Stimulated activated CD4-positive, alpha-beta T cell treated with anti-CD3 and anti-CD28 coated beads, TNF-alpha, amount 100 ng/mL, for 24 hours (primary cell): ENCODE measurements around the gene SLC16A4.
A peak's percentile ranks its signal among the peaks of the same experiment; 100 is the strongest.
"Not testable (repeated sequence)": the region's sequence is repeated elsewhere in the genome, so short reads cannot be mapped to it uniquely, and the experiment has no call there.

Source experiments
- DNase-seq, 3 experiments: peaks; one replicate each; pipeline ENCODE4 v3.0.0-alpha.2; 2020; ENCODE audit warnings: low read depth in 3 of 3

The SLC16A4 gene

DNA sequence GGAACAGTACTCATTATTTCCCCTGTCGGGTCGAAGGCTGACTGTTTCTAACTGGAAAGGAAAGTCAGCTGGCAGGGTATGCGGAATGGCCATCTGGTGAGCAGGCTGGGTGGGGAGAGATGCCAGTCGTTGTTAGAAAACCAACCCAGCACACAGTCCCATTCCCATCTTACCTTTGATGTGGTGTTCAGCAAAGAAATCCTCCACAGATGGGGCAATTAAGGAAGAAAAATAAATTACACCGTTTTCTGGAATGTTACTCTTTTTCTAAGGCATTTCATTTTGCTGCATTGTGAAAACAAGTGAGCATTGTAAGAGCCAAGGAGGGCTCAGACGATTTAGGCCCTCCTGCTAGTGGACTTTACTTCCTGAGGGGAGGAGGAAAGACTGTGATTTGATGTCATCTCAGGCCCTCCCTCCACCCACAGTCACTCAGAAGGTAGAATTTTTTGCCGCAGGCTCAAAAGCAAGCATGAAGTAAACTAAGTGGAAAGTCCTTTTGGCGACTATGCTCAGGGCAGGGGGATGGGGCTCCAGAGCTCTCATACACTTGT lies at the start of gene SLC16A4:
Gene SLC16A4 (minus strand): TSS at position 335 of the 554 bp plus-strand sequence. CDS start 1,703 bp downstream, outside the sequence.
- DNase-seq = no peak

DNA sequence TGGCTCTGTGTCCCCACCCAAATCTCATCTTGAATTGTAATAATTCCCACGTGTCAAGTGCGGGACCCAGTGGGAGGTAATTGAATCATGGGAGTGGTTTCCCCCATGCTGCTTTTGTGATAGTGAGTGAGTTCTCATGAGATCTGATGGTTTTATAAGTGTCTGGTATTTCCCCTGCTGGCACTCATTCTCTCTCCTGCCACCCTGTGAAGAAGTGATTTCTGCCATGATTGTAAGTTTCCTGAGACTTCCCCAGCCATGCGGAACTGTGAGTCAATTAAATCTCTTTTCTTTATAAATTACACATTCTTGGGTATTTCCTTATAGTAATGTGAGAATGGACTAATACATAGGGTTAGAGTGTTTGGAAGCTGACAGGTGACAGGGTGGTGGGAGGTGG lies 49.0 kb upstream of the SLC16A4 start:
- DNase-seq = not testable (repeated sequence)

DNA sequence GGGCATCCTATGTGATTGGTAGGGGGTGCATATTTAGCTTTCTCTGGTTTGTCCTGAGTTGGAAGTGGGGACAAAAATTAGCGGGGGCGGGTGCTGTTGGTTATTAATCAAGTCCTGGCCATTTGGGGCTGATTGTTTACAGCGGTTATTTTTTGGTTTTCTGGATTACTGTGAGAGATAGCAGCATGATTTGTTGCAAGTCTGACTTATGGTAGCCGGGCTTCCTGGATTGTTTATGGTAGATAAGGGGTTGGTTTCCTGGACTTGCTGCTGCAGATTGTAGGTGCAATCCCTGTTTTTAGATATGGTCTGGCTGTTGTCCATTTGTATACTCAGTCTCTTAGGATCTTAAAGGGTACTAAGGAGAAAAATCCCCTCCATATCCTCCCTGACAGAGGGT lies 48.1 kb upstream of the SLC16A4 start:
- no peak for DNase-seq

DNA sequence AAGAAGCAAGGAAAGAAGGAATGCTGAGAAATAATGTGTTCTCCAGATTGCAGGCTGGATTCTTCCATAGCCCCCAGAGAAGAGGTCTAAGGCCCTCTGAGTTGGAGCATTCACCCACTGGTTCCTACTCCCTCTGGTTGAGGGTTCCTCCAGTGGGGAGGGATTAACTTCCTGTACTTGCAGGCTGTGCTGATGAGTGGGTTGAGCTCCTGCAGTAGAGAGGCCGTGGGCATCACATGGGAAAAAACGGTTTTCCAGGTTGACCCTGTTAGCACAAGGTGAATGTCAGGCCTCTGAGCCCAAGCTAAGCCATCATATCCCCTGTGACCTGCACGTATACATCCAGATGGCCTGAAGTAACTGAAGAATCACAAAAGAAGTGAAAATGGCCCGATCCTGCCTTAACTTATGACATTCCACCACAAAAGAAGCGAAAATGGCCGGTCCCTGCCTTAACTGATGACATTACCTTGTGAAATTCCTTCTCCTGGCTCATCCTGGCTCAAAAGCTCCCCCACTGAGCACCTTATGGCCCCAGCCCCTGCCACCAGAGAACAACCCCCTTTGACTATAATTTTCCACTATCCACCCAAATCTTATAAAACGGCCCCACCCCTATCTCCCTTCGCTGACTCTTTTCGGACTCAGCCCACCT lies 46.9 kb upstream of the SLC16A4 start:
- not testable (repeated sequence) for DNase-seq

DNA sequence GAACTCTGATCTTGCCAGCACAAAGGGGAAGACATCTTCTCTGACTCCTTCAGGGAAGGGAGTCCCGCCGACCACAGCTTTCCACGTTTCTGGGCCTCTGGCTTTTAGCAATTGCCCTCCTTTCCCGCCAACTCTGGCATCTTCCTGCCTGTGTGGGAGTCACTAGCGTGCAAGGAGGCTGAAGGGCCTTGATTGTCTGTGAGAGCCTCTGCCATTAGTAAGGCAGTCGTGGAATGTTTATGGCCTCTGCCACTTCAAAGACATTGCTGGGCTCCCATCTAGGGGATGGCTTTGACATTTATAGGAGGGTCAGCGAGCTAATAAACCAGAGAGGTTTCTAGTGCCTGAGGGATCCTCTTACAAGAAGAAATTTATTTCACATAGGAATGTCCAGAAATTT lies 45.8 kb upstream of the SLC16A4 start:
- DNase-seq = no peak

DNA sequence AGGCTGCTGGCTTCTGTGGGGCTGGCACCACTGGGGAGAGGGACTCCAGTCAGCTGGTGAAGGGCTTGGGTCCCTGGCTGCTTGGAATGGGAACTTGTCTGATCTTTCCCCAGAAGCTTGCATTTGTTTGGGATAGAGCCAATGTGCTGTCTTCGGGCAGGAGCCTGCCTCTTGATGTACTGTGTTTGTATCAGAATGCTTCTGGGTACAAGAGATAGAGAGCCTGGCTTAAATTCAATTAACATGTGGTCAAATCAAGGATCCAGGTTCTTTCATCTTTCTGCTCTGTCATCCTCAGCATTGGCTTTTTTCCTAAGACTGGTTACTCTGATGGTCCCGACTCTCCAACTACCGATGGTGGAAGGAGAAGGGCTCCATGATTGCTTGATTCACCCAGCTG lies 44.1 kb upstream of the SLC16A4 start:
- DNase-seq = no peak

DNA sequence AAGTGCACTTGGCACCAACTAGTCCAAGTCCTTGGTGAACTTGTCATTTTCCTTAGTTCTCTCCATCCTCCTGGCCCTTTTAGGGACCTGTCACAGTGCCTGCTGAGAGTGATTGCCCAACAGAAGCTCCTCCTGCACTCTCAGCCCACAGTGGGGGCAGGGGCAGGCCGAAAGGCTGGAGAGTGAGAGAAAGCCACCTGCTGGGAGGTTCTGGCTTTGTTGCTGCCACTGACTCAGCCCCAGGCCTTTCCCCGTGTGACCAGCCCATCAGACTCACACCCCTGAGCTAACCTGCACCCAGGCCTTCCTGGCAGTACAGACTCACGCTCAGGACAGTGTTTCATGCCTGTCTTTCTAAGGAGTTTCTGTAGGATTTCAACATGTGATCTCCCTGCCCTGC lies 43.0 kb upstream of the SLC16A4 start:
- DNase-seq = no peak

DNA sequence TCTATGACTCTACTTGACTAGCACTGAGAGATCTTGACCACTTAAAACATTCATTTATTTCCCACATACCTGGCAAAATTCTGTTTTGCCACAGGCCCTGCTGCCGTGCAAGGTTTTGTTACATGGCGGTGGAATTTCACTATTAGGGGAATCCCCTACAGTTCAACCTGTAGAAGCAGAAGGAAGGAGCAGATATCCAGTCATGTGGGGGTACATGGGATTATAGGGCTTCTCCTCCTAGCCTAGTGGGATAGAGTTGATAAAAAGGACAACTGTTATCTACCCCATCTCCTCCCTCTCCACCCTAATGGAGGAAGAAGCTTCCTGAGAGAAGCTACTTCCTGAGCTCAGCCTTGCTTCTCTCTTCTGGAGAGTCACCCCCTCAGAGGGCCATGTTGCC lies 42.4 kb upstream of the SLC16A4 start:
- DNase-seq = no peak

DNA sequence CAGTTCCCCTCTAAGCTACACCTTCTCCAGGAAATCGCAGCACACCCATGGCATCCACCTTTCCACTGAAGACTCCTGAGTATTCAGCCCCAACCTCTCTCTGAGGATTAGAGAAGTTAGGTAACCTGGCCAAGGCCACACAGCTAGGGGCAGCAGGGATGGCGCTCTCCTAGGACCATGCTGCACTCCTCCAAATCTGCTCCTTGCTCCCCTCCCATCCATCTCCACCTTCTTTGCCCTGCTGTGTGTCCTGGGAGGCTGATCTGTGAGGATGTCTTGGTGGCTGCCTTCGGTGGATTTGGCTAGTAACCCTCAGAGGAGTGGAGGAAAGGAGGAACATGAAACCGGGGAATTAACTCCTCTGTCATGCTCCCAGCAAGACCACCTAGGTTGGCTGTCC lies 40.1 kb upstream of the SLC16A4 start:
- DNase-seq = no peak

DNA sequence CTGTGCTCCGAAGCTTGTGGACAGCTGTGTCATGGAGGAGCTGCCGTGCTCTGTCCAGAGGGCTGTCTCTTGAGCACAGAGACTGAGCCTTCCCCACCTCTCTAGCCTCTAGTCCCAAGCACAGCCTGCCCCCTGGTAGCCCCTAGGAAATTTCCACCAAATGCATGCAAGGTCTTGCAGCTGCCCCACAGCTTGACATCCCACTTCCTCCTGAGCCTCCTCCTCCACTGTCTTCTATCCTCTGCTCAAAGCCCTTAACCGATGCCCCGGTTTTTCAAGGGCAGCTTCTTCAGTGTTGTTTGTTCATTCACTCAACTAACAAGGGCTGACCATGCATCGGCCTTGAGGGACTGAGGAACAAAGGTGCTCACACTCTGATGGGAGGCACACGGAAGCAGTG lies 39.5 kb upstream of the SLC16A4 start:
- no peak for DNase-seq

DNA sequence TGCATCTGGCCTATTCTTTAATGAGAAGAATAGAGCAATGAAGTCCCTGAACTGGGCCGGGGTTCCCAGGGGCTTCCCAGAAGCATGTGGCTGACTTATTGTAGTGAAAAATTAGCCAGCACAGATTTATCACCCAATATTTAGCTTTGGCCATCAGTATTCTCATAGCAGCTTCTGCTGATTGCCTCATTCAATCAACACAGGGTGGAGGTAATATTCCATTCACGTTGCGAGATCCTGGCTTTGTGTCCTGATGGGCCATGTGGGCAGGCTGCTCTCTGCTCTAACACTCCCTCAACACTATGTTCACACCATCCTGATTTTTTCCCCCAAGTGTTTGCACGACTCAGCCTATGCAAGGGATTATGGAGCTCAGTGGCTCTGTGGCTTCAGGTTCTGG lies 38.1 kb upstream of the SLC16A4 start:
- no peak for DNase-seq

DNA sequence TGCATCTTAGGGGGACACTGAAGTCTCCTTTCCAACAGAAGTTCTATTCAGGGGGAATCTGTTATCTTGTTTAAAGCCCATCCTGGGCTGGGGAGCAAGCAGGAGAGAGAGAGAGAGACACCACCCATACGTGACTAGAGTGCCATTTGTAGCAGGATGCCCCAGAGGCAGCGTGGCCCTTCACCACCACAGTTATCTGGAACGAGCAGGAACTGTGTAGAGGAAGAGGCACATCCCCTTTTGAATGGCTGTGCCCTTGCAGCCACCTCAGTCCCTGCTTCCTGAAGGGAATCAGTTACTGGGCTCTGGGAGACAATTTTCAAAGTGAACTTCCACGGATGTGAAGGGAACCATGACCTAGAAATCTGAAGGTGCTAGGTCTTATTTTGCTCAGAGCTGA lies 36.0 kb upstream of the SLC16A4 start:
- DNase-seq = no peak

DNA sequence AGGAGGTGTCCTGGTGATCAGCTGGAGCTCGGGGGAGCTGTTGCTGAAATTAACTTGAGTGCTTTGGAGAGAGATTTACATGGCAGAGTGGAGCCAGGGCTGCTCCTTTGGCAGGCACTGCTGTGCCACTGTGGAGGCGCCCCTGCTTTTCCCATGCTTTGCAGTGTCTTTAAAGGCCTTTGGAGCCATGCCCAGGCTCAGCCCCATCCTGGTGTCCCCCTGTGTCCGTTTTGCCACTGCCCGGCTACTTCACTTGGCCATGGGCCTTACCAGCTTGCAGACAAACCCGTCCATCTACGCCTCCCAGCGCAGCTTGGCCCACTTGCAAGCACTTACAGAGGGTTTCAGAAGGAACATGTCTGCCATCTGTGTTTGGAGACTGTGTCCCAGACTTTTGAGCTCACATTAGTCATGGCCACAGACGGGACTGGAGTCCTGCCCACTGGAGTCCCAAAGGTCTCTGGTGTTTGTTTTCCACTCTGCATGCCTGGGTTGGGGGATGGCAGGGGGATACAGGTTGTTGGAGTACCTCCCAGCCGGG lies 34.9 kb upstream of the SLC16A4 start:
- no peak for DNase-seq

DNA sequence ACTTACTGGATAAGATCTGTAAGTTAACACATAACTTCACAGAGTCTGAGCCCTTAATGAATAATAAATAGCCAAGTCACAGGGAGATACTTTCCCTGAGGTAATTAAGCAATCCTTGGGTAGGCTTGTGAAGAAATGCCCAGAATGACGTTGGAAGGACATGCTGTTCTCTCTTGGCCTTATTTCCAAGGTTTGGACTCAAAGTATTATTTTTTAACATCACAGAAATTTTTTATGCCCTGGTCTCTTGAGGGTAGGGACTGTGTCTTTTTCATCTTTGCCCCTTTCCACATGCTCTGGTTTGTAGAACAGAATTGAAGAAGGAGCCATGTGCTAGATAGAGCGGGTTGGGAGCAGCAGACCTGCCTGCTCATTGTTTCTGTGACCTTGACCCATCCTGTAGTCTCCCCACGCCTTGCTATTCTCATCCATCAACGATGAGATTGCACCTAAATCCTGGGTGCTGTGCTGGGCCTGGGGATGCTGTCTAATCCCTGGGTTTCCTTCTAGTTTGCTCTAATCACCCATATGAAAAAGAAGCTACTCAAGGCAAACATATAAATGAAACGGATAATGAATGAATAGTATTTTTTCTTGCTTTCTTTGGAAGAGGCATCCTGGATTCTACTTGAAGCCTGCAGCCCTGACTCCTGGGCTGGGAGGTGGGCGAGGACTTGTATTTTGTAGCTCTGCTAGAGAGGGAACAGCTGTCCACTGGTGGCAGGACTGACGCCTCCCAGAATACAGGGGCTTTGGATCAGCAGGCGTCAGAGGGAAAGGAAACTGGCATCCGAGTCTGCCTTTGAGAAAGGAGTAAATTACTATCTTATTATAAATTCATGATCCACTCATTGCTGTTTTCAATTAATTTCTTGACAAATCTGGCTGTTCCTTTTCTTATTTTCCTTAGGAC lies 34.1 kb upstream of the SLC16A4 start:
- DNase-seq = no peak

DNA sequence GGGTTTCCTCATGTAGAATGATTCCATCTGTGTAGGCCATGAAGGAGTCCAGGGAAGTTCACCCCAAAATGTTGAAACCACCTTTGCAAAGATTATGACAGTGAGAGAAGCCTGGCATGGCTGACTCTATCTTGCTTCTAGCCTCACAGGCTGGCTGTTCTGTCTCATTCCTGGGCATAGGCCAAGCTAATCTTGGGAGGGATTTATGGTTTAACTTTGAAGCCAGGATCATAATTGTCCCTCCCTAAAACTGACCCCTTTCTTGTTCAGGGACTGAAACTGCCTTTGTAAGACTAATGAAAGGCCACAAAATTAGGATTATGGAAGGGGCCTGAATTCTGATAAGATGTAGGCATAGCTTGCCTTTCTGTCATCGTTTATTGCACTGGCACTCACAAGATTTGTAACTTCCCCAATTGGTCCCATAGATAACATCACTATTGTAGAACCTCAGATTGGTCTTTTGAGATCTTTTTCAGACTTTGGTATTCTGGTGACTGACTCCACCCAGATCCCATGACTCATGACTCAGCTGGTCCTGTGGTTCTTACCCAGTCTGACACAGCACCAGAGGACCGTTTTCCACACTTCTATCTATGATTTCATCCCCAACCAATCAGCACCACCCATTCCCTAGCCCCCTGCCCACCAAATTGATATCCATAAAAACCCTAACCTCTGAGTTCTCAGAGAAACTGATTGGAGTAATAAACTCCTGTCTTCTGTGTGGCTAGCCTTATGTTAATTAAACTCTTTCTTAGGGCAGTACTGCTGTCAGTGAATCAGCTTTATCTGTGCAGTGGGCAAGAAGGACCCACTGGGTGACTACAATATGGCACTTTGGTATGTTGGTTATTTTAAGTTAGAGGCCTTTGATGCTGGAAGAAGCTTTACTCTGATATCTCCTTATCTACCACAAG lies 30.3 kb upstream of the SLC16A4 start:
- no peak for DNase-seq

DNA sequence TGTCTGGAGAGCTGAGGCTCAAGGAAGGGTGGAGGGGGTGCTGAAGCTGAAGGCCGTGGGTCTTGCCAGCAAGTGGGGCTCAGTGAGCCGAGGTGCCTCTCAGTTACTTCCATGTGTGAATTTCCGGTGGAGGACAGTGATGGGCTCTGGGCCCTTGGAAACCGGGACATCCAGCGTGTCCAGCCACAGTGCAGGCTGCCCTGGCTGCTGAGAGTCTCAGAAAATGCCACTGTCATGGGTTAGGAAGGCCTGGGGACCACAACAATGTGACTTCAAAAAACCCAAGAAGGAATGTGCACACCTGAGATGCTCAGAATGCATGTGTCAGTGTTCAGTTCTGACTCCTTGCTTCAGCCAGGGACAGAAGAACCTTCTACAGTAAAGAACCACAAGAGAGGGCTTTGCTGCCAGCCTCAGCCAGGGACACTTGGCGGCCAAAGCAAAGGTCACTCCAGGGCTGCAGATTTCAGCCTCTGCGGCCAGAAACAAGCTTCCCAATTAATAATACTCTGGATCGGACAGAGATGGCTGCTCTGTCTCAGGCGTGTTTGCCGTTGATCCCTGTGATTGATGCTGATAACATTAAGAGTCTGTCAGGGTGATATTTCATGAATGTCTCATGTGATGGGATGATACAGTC lies 29.3 kb upstream of the SLC16A4 start:
- no peak for DNase-seq

DNA sequence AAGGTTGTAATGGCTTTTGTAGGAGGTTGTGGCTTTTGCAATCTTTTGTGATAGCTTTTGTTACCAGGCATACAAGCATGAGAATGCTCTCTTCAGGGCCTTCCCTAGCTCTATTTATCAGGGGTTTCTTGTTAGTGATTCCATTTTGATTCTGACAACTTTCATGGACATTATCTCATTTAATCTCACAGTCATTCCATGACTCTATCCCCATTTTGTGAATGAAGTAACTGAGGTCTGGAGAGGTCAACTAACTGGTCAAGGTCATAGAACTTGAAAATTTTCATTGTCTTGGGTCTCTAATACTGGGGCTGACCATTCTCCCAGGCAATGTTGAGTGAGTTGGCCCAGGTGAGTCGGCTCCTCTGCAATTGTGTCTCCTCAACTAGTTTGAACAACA lies 27.9 kb upstream of the SLC16A4 start:
- DNase-seq = no peak

DNA sequence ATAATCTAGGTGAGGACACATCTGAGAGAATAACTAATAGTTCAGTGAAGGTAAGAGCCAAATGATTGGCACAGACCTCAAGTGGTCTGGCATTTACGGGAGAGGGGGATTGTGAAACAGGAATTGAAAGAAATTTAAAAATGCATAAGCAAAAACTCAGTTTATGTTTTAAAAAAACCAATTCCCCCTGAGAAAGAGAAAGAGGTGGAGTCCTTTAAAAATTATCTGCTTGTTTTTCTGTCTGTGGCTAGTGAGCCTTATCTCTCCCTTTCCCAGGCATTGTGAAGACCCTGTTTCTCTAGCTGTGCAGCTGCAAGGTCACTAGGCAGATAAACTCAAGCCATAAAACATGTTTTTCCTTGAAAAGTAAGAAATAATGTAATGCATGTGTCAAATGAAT lies 22.2 kb upstream of the SLC16A4 start:
- DNase-seq = not testable (repeated sequence)

DNA sequence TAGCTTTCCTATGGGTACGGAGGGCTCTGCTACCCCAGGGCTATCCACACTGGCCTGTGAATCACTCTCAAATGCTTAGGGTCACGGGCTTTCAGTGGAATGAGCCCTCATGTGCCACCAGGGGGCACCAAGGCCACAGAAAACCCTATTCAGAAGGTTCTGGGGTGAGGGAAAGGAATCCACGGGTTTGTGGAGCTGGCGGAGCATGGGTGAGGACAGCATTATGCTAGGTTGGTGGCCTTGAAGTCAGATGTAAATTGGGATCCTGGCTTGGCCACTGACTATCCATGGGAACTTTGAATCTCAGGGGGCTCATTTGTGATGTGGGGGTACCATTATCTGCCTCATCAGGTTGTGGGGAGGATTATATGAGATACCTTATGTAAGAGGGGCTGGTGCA lies 21.8 kb upstream of the SLC16A4 start:
- DNase-seq = peak; percentile 31 to 57 (median 34)

DNA sequence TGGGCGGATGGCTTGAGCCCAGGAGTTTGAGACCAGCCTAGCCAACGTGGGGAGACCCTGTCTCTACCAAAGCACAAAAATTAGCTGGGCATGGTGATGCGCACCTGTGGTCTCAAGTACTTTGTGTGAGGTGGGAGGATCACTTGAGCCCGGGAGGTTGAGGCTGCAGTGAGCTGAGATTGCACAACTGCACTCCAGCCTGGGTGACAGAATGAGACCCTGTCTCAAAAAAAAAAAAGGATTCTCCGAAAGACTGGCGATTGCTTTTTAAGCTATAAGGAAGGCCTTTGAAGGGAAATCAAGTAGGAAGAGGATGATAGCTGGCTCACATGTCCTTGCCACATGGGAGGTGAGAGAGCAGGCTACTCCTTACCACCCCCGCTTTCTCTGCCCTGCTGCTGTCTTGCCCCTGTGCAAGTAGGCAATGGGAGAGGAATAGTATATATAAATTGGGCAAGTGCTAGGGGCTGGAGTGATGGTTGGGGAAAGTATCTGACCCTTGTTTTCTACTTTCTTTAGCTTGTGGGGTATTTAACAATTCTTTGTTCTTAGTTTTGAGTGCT lies 20.4 kb upstream of the SLC16A4 start:
- DNase-seq = no peak

DNA sequence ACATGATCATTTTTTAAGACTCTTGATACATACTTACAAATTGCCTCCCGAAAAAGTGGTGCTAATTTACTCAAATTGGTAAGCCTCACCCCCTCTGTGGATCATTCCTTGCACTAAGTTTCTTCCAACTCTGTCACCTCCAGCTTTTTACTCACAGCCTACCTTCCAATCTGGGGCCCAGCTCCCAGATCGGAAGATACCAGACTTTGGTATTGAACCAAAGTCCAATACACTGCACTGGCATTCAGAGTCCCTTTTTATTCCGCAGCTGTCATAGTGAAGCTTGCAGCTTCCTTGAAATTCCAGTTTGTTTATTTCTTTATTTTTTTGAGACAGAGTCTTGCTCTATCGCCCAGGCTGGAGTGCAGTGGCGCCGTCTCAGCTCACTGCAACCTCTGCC lies 18.5 kb upstream of the SLC16A4 start:
- DNase-seq = no peak
